ENCODE results near the gene MBD2. TPM values are rescaled to one million over a fixed set of nuclear protein-coding genes. Genes with fewer than 3 reads are reported as not detected.
A peak's percentile ranks its signal among the peaks of the same experiment; 100 is the strongest.
"Not testable (repeated sequence)": the region's sequence is repeated elsewhere in the genome, so short reads cannot be mapped to it uniquely, and the experiment has no call there.

Gene MBD2
- total RNA-seq, 2 experiments from 2014 or later, result 133 to 134 TPM

DNA sequence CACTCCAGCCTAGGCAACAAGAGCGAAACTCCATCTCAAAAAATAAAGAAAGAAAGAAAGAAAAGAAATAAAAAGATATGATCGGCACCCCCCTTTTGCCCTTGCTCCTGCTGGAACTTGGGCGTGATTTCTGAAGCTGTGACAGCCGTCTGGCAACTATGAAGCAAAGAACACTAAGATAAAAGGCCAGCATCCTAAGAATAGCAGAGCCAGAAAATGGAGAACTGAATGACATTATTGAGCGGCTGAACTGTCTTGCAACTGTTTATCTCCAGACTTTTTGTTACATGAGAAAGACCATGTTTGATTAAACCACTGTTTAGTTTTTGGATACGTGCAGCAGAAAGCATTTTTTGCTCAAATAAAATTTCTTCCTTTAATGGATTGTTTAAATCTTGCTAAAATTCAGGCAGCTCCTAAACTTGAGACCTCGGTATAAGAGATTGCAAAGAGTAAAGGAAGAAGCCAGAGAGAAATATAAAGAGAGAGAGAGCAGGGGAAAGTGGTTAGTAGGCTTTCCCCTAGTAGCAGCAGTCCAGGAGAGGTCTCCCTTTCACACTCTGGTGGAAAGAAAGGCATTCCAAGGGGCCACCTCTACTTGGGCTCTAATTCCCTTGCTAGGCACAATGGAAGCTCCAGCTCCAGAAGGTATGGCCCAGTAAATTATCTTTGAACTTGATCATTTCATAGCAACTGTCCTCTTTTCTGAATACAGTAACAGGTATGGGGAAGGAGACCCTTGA is 8.2 kb upstream of the MBD2 start:
- no peak for DNase-seq
- H3K36me3 Mint-ChIP-seq (ENCODE audit: low read depth), result no peaks in the 10 kb centered on the region
- POLR2A ChIA-PET, result no interaction called here
- no peak overlapping the region for H3K27ac Mint-ChIP-seq
- peaks cover 11% of the 10 kb centered on the region for H3K27me3 Mint-ChIP-seq
- no peak overlapping the region for H3K4me3 Mint-ChIP-seq
- H3K4me1 Mint-ChIP-seq, result peaks cover 11% of the 10 kb centered on the region
- no peaks in the 10 kb centered on the region for H3K9me3 Mint-ChIP-seq
- CTCF ChIA-PET, result no interaction called here

DNA sequence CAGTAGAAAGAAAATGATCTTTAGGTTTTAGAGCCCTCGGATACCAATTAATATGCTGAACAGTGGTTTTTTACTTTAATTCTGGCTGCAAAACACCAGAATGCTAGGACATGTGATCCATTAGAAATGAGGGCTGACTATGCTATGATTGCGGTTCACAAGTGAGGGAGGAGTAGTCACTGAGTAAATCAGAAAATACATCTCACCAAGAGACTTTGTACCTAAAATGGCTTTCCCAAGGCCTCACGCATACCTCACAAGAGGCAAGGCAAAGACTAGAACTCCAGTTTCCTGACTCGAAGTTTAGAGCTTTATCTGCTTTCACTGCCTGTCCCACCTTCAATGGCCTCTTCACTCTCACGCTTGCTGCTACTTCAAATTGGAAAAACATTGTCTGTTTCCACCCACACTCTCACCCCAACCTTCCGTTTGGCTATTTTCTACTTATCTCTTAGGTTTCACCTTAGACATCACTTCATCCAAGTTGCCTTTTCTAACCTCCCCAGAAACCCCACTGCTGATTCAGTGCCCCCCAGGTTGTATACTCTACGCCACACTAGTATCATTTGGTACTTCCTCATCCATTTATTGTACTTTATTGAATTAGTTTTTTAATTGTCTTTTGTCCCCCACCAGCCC is 5.1 kb upstream of the MBD2 start:
- Mint-ChIP-seq H3K27ac (no peak overlapping the region), H3K4me3 (no peak overlapping the region), H3K4me1 (peaks cover 16% of the 10 kb centered on the region), H3K9me3 (no peaks in the 10 kb centered on the region), H3K27me3 (peaks cover 2% of the 10 kb centered on the region), H3K36me3 (ENCODE audit: low read depth) (no peaks in the 10 kb centered on the region)
- no peak for DNase-seq
- ChIA-PET POLR2A (no interaction called here), CTCF (no interaction called here)

DNA sequence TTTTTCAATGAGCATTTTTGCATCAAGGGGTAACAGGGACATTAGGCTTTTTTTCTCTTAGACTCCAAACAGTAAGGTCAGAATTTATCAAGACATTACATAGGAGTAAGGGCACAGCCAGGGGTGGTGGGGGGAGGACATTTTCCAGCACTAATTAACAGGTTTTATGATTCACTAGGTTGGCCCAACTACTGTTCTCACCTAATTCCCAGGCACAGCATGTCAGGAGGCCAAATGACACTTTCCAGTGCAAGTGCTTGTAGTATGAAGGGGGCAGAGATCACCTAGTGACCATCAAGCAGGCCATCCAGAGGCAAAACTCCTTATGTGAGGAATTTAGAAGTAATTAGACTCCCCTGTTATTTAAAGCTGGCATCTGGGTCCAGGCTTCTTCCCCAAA is 3.9 kb upstream of the MBD2 start:
- ChIA-PET CTCF (interaction anchor here (2.7 kb wide), 1 partner anchor 43 kb away, joined by 10 read pairs; no protein-coding TSS in a partner anchor), POLR2A (no interaction called here)
- Mint-ChIP-seq H3K27me3 (no peaks in the 10 kb centered on the region), H3K36me3 (ENCODE audit: low read depth) (peaks cover 3% of the 10 kb centered on the region), H3K4me3 (no peak overlapping the region), H3K27ac (no peak overlapping the region), H3K4me1 (peaks cover 20% of the 10 kb centered on the region), H3K9me3 (no peaks in the 10 kb centered on the region)
- no peak for DNase-seq

DNA sequence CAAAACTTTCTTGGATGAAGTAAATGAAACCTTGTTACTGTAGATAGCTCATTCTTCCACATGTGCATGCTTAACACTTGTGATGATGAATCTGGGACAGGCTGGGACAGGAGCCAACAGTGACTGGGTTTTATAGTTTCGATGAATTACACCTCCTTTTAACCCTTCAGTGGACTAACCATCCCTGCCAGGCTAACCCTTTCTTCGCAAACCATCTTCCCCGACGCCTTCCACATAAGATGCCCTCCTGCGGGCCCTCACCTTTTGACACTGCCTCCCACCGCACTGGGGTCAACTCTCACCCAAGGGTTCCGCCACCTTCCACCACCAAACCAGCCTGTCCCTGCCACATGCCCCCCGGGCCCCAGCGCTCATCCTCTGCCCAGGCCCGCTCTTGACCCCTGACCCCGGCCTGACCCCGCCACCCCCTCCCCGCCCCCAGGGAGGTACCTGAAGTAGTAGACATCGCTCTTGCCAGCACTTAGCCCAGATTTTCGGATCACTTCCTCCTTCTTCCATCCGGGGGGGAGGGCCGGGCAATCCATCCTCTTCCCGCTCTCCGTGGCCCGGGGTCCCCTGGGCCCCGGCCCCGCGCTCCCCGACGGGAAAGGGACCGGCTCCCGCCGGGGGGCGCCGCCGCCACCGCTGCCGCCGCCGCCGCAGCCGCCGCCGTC is 764 bp downstream of the MBD2 start:
- POLR2A ChIA-PET, result interaction anchor here (0.8 to 2.2 kb wide), 16 partner anchors 9 to 134 kb away, joined by 3 to 52 read pairs (median 6); partner anchors contain the start of genes C18orf54, POLI and STARD6
- Mint-ChIP-seq H3K4me1 (peaks cover 49% of the 10 kb centered on the region), H3K9me3 (no peaks in the 10 kb centered on the region), H3K27ac (peak overlapping the region; percentile 97), H3K4me3 (peak overlapping the region; percentile 89), H3K36me3 (ENCODE audit: low read depth) (peaks cover 26% of the 10 kb centered on the region), H3K27me3 (no peaks in the 10 kb centered on the region)
- CTCF ChIA-PET, result interaction anchor here (0.9 to 2.9 kb wide), 15 partner anchors 21 to 448 kb away, joined by 3 to 75 read pairs (median 5); partner anchors contain the start of genes C18orf54, POLI and STARD6
- DNase-seq, result peak; percentile 48

DNA sequence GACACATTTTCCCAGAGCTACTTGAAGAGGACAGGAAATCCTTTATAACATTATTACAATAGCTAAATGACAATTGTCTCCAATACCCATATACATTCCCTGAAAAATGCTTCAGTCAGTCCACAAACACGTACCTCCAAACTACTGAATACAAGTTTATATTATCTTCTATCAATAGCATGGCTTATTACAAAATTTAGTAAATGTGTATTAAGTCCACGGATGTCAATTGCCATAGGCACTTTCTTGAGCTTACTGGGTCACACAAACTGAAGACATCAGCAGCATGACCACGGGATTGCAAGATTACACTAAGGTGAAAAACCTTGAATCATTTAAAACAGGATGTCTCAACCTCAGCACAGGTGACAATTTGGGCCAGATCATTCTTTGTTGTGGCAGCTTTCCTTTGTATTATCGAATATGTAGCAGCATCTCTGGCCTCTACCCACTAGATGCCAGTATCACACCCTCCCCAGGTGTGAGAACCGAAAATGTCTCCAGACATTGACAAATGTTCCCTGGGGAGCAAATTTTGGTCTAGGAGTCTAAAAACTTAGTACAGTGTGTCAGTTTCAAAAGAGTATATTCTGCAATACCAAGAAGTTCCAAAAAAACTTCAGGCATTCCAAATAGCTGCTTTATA is 1.4 kb downstream of the MBD2 start:
- Mint-ChIP-seq H3K27ac (peak overlapping the region; percentile 97), H3K27me3 (no peaks in the 10 kb centered on the region), H3K36me3 (ENCODE audit: low read depth) (peaks cover 26% of the 10 kb centered on the region), H3K4me3 (peak overlapping the region; percentile 89), H3K4me1 (peaks cover 53% of the 10 kb centered on the region), H3K9me3 (no peaks in the 10 kb centered on the region)
- peak; percentile 55 for DNase-seq
- ChIA-PET CTCF (interaction anchor here (0.6 to 2.9 kb wide), 21 partner anchors 13 to 449 kb away, joined by 3 to 75 read pairs (median 4); partner anchors contain the start of genes C18orf54, POLI and STARD6), POLR2A (interaction anchor here (0.7 to 2.2 kb wide), 19 partner anchors 9 to 171 kb away, joined by 3 to 52 read pairs (median 6); partner anchors contain the start of genes C18orf54, POLI and STARD6)

DNA sequence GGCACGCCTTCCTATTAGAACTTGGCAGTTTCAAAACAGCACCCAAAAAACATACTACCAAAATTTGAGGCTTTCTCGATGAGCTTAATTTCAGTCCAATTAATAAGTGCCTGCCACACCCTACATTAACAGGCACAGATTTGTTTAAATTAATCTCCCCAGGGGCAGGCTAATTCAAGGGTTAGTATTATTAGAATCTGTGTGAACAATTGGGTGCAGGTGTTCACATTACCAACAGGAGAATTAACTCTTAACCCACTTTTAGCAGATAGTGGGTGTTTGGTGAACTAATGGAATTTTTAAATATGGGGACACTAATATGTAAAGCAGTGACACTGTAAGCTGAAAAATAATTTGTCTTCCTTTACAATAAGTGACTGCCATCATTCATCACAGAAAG is 4.1 kb downstream of the MBD2 start:
- Mint-ChIP-seq H3K4me3 (no peak overlapping the region), H3K27ac (no peak overlapping the region), H3K4me1 (peaks cover 65% of the 10 kb centered on the region), H3K9me3 (no peaks in the 10 kb centered on the region), H3K36me3 (ENCODE audit: low read depth) (peaks cover 28% of the 10 kb centered on the region), H3K27me3 (no peaks in the 10 kb centered on the region)
- no peak for DNase-seq
- ChIA-PET POLR2A (interaction anchor here (1.3 kb wide), 1 partner anchor 50 kb away, joined by 5 read pairs; no protein-coding TSS in a partner anchor), CTCF (interaction anchor here (0.9 kb wide), 1 partner anchor 138 kb away, joined by 3 read pairs; no protein-coding TSS in a partner anchor)

DNA sequence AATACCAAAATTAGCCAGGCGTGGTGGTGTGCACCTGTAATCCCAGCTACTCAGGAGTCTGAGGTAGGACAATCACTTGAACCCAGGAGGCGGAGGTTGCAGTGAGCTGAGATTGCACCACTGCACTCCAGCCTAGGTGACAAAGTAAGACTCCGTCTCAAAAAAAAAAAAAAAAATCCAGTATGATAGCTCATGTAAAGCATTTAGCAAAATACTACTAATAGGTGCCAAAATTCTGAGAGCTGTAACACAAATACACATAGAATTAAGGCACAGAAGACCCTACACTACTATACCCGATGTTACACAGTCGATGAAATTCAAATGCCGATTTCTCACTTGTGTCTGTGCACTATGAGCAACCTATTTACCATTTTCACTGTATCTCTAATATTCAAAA is 5.7 kb downstream of the MBD2 start:
- H3K27me3 Mint-ChIP-seq, DNase-seq, H3K4me3 Mint-ChIP-seq, H3K9me3 Mint-ChIP-seq, H3K27ac Mint-ChIP-seq: not testable (repeated sequence)
- peaks cover 32% of the 10 kb centered on the region for H3K36me3 Mint-ChIP-seq (ENCODE audit: low read depth)
- ChIA-PET CTCF (interaction anchor here (1.3 to 1.4 kb wide), 2 partner anchors 49 to 52 kb away, joined by 3 read pairs; no protein-coding TSS in a partner anchor), POLR2A (interaction anchor here (1.6 to 1.9 kb wide), 2 partner anchors 9 to 139 kb away, joined by 3 to 4 read pairs; partner anchors contain the start of genes C18orf54 and STARD6)
- peaks cover 64% of the 10 kb centered on the region for H3K4me1 Mint-ChIP-seq

DNA sequence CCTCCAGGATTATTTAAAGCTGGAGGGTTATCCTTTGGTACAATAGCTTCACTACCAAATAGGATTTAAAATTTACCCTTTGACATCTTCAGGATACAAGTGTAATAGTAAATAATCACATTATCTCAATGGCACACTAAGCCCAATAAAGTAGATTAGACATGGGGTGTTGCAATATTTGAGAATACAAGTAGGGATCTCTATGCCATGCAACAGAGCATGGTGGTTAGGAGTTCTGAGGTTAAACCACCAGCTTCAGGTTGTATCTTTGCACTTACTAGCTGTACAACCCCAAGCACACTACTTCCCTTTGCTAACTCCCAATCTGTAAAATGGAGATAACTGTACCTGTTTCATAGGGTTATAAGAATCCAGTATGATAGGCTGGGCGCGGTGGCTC is 6.2 kb downstream of the MBD2 start:
- H3K36me3 Mint-ChIP-seq (ENCODE audit: low read depth), result peaks cover 29% of the 10 kb centered on the region
- no peak overlapping the region for H3K27ac Mint-ChIP-seq
- no peak overlapping the region for H3K4me3 Mint-ChIP-seq
- no peaks in the 10 kb centered on the region for H3K9me3 Mint-ChIP-seq
- DNase-seq, result no peak
- H3K4me1 Mint-ChIP-seq, result peaks cover 60% of the 10 kb centered on the region
- ChIA-PET POLR2A (interaction anchor here (1.6 to 1.9 kb wide), 2 partner anchors 9 to 139 kb away, joined by 3 to 4 read pairs; partner anchors contain the start of genes C18orf54 and STARD6), CTCF (interaction anchor here (0.7 to 1.4 kb wide), 3 partner anchors 9 to 52 kb away, joined by 3 read pairs; no protein-coding TSS in a partner anchor)
- H3K27me3 Mint-ChIP-seq, result no peaks in the 10 kb centered on the region

DNA sequence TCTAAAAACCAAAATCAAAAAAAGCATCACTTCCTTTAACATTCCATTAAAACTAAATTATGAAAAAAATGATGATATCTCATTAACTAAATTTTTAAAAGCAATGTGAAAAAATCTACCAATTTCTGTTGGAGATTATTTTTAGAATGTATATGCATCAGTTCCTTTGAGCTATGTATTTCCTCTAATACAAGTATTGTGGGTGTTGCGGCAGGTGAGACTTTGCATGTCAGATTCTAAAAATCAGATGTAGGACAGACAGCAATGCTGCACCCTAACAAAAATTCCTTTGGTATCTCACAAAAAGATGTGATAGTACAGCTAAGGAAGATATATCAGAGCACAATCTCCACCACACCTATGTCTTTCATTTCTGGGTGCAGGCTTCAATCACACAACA is 6.8 kb downstream of the MBD2 start:
- Mint-ChIP-seq H3K36me3 (ENCODE audit: low read depth) (peaks cover 28% of the 10 kb centered on the region), H3K4me3 (no peak overlapping the region), H3K4me1 (peaks cover 53% of the 10 kb centered on the region), H3K27ac (no peak overlapping the region), H3K9me3 (no peaks in the 10 kb centered on the region), H3K27me3 (no peaks in the 10 kb centered on the region)
- DNase-seq, result no peak
- POLR2A ChIA-PET, result interaction anchor here (1.6 to 1.9 kb wide), 2 partner anchors 8 to 140 kb away, joined by 3 to 4 read pairs; partner anchors contain the start of genes C18orf54 and STARD6
- CTCF ChIA-PET, result interaction anchor here (0.7 to 1.3 kb wide), 2 partner anchors 8 to 50 kb away, joined by 3 read pairs; no protein-coding TSS in a partner anchor

DNA sequence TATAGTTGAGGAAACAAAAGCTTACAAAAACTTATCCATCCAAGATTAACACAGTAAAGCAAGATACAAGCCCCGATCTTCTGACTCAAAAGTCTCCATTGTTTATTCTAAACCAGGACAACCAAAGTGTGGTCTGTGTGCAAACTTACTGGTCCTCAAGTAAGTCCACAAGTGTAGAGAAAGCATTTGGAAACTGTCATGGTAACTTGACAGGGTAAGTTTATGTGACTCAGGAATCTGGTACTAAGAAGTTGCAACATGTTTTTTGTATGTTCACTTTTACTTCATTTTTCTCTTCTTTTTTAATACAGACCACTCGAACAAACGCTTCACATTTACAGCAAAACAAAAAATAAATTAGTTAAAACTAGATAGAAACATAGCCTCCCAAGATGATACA is 9.4 kb downstream of the MBD2 start:
- Mint-ChIP-seq H3K9me3 (no peaks in the 10 kb centered on the region), H3K36me3 (ENCODE audit: low read depth) (peaks cover 15% of the 10 kb centered on the region), H3K4me3 (no peak overlapping the region), H3K27ac (no peak overlapping the region), H3K27me3 (no peaks in the 10 kb centered on the region), H3K4me1 (peaks cover 47% of the 10 kb centered on the region)
- DNase-seq, result no peak
- ChIA-PET CTCF (no interaction called here), POLR2A (interaction anchor here (1.7 kb wide), 1 partner anchor 8 kb away, joined by 8 read pairs; no protein-coding TSS in a partner anchor)

DNA sequence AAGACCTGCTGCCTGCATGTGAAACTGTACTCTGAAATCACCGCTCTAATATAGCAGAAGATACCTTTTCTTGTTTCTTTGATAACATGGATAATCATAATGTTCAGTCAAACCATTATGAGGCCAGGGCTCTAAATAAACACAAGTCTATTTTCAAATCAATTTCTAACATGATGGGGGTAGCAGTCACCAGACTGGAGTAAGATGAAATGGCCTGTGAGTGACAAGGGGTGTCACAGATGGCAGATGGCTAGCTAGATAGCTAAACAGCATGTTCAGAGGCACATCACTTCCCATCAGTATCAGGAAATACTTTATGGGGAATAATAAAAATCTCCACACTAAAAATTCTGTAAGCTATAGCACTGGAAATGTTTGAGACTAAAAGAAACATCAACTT is 14.0 kb downstream of the MBD2 start:
- no peak overlapping the region for H3K4me3 Mint-ChIP-seq
- ChIA-PET CTCF (interaction anchor here (0.6 to 1.0 kb wide), 2 partner anchors 12 to 14 kb away, joined by 4 to 6 read pairs; partner anchors contain the start of gene MBD2), POLR2A (interaction anchor here (1.2 to 1.5 kb wide), 2 partner anchors 14 to 59 kb away, joined by 3 to 5 read pairs; partner anchors contain the start of gene POLI)
- no peaks in the 10 kb centered on the region for H3K9me3 Mint-ChIP-seq
- H3K4me1 Mint-ChIP-seq, result peaks cover 49% of the 10 kb centered on the region
- no peak for DNase-seq
- no peak overlapping the region for H3K27ac Mint-ChIP-seq
- H3K36me3 Mint-ChIP-seq (ENCODE audit: low read depth), result peaks cover 21% of the 10 kb centered on the region
- no peaks in the 10 kb centered on the region for H3K27me3 Mint-ChIP-seq
